Left lung (tissue), 10 donors: ENCODE results near the gene WDR19. TPM values are rescaled to one million over a fixed set of nuclear protein-coding genes. Genes with fewer than 3 reads are reported as not detected.

Experiments
- ATAC-seq: fragments of 200-7000 bp; cut with Tn5 transposase; one replicate; pipeline ENCODE4 v1.9.1; 2020; ENCODE audit warnings: moderate library complexity
- DNase-seq, 4 donors: peaks; one replicate each; pipeline ENCODE4 v3.0.0-alpha.2; 2013 to 2020
- H3K27ac ChIP-seq, 2 donors: fragments of 200-600 bp; sonication (generic) in 1 of 2; one replicate each; pipeline versions ENCODE4 v1.5.0 to v1.8.0; 2020 to 2021
- H3K27me3 ChIP-seq, 2 donors: fragments of 200-600 bp; sonication (generic) in 1 of 2; one replicate each; pipeline versions ENCODE4 v1.5.0 to v1.8.0; 2020 to 2021
- H3K36me3 ChIP-seq, 2 donors: fragments of 200-600 bp; sonication (generic) in 1 of 2; one replicate each; pipeline versions ENCODE4 v1.5.0 to v1.8.0; 2020 to 2021
- H3K4me1 ChIP-seq, 2 donors: fragments of 200-600 bp; one replicate each; pipeline ENCODE4 v1.8.0; 2021
- H3K4me3 ChIP-seq, 2 donors: fragments of 200-600 bp; sonication (generic) in 1 of 2; one replicate each; pipeline versions ENCODE4 v1.5.0 to v1.8.0; 2020 to 2021; ENCODE audit warnings: mild to moderate bottlenecking in 1 of 2
- H3K9me3 ChIP-seq, 2 donors: fragments of 200-600 bp; sonication (generic) in 1 of 2; one replicate each; pipeline versions ENCODE4 v1.5.0 to v1.8.0; 2020 to 2021
- intact Hi-C, 2 donors: fragments of 100-400 bp; cut with DNase I; formaldehyde crosslinking; loops; one replicate each; pipeline versions ENCODE4 v1.11.2 to v1.14.2; 2022
- polyA plus RNA-seq, 6 donors: library from polyadenylated mRNA; unstranded; fragments of 120-200 nt; gene quantifications; one replicate each; pipeline ENCODE4 v1.2.1, GENCODE V29; 2013; ENCODE audit not compliant: insufficient read length in 6 of 6
- total RNA-seq, 2 donors: library from RNA; stranded (reverse); fragmentation: NEBNext Ultra II Directional; extraction: Animal tissue kit (Norgen Biotek cat#: 25700); gene quantifications; one replicate each; pipeline ENCODE4 v1.2.1, GENCODE V29; 2021
- TF ChIP-seq, protein P1 (sequence below), 2 donors: fragments of 200-600 bp; sonication (generic) in 1 of 2; IDR thresholded peaks; one replicate each; pipeline versions ENCODE4 v1.5.0 to v1.8.0; 2021; ENCODE audit warnings: antibody characterized with exemption in 2 of 2
- donor health status: DM: no; HTN: yes; CAD: no.
- donor health status: DM: no; HTN: no; CAD: no.

WDR19 gene
- total and polyA plus RNA-seq, 8 donors = 32.4 to 95.0 (median 78.3) TPM

DNA sequence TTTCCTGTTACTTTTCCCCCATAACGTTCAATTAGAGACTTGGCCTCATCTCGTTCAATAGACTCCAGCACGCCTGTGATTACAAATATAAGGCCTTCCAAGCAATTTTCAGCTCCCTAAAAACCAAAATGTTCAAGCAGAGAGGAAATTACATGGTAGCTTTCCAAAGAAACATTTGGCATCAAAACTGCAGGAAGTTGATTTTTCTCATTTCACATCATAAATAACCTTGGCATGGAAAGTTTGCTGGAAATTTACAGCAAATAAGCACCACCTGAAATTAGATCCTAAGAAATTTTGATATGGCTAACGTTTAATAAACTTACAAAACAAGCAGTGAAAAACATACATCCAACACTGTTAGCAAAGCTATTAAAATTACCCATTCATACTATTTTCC lies 130.5 kb downstream of the WDR19 start:
- H3K4me3 ChIP-seq = no peak overlapping the region
- ATAC-seq = no peak
- no peaks in the 10 kb centered on the region for H3K4me1 ChIP-seq
- no peaks in the 10 kb centered on the region for H3K27me3 ChIP-seq
- TF ChIP-seq, protein P1, sequence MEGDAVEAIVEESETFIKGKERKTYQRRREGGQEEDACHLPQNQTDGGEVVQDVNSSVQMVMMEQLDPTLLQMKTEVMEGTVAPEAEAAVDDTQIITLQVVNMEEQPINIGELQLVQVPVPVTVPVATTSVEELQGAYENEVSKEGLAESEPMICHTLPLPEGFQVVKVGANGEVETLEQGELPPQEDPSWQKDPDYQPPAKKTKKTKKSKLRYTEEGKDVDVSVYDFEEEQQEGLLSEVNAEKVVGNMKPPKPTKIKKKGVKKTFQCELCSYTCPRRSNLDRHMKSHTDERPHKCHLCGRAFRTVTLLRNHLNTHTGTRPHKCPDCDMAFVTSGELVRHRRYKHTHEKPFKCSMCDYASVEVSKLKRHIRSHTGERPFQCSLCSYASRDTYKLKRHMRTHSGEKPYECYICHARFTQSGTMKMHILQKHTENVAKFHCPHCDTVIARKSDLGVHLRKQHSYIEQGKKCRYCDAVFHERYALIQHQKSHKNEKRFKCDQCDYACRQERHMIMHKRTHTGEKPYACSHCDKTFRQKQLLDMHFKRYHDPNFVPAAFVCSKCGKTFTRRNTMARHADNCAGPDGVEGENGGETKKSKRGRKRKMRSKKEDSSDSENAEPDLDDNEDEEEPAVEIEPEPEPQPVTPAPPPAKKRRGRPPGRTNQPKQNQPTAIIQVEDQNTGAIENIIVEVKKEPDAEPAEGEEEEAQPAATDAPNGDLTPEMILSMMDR (IDR thresholded peaks at IDR 0.05) = no peak
- H3K27ac ChIP-seq = peak overlapping the region in 1 of 2 donors; percentile 24
- H3K36me3 ChIP-seq = peaks cover 0 to 87% of the 10 kb centered on the region in 2 donors
- DNase-seq = peak in 2 of 4 donors; percentile 41 to 44
- intact Hi-C loops = no loop called here
- H3K9me3 ChIP-seq = no peaks in the 10 kb centered on the region

DNA sequence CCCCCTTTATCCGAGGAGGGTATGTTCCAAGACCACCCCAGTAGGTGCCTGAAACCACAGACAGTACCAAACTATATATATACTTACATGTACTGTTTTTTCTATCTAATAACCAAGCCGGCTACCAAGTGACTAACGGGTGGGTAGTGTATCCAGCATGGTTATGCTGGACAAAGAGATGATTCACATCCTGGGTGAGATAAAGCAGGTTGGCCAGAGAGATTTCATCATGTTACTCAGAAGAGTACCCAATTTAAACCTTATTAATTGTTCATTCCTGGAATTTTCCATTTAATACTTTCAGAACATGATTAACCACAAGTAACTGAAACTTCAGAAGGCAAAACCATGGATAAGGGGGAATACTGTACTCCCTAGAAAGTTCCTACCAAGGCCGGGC lies 137.3 kb downstream of the WDR19 start:
- Histone ChIP-seq H3K36me3 (peaks cover 0 to 61% of the 10 kb centered on the region in 2 donors), H3K9me3 (no peaks in the 10 kb centered on the region), H3K4me1 (no peaks in the 10 kb centered on the region), H3K27ac (no peak overlapping the region), H3K27me3 (no peaks in the 10 kb centered on the region), H3K4me3 (no peak overlapping the region)
- ATAC-seq (peak; percentile 24), DNase-seq (no peak)
- intact Hi-C loops = no loop called here
- TF ChIP-seq, protein P1 (IDR thresholded peaks at IDR 0.05) = no peak

DNA sequence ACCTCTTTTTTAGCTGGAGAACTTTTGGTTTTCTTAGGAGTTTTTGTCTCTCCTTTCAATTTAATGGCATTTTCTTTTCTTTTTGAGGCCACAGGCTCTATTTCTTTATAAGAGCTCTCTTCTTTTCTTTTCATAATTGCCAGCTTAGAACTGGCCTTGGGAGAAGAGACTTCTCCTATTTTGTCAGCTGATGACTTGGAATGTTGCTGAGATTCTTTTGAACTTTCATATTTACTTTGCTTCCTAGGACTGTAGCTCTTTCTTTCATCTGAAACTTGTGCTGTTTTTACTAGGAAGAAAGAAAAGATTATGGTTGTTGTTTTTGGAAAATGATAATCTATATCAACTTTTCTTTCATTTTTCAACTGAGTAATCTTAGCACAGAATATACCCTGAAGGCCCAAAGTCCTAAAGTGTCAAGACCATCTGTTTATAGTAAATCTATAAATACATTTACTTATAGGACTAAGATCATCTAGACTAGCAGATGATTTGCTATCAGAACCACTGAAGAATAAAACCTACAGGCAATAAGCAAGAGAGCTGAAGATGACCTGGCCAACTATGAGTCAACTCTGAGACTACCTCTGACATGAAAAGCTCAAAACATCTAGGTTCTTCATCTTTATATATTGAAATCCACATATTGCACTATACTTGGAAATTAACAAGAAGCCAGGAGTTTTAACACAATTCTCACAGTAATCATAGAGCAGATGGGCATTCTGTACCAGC lies 138.2 kb downstream of the WDR19 start:
- no peak for DNase-seq
- no peak for ATAC-seq
- Histone ChIP-seq H3K4me1 (no peaks in the 10 kb centered on the region), H3K27ac (no peak overlapping the region), H3K36me3 (peaks cover 0 to 60% of the 10 kb centered on the region in 2 donors), H3K4me3 (no peak overlapping the region), H3K9me3 (no peaks in the 10 kb centered on the region), H3K27me3 (no peaks in the 10 kb centered on the region)
- TF ChIP-seq, protein P1 (IDR thresholded peaks at IDR 0.05) = no peak
- intact Hi-C loops = no loop called here

DNA sequence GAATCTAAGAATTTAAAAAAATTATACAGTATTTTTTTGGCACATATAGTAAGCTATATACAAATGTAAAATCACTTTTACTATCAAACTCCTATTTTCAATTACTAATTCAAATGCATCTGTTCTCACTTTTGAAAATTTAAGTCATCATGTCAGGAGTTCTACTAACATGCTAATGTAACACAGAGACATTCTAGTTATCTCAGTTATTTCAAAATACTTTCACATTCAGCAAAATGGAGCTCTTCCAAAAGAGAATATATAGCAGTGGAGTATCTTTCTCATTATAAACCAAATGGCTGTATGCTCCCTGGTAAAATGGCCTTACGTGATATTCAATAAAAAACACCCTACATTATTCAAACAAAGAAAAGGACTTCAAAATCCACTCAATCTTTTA lies 141.5 kb downstream of the WDR19 start:
- no peaks in the 10 kb centered on the region for H3K4me1 ChIP-seq
- H3K27ac ChIP-seq = no peak overlapping the region
- TF ChIP-seq, protein P1 (IDR thresholded peaks at IDR 0.05) = no peak
- no peaks in the 10 kb centered on the region for H3K9me3 ChIP-seq
- H3K4me3 ChIP-seq = no peak overlapping the region
- H3K36me3 ChIP-seq = peaks cover 0 to 57% of the 10 kb centered on the region in 2 donors
- intact Hi-C loops = no loop called here
- ATAC-seq (no peak), DNase-seq (no peak)
- H3K27me3 ChIP-seq = no peaks in the 10 kb centered on the region

DNA sequence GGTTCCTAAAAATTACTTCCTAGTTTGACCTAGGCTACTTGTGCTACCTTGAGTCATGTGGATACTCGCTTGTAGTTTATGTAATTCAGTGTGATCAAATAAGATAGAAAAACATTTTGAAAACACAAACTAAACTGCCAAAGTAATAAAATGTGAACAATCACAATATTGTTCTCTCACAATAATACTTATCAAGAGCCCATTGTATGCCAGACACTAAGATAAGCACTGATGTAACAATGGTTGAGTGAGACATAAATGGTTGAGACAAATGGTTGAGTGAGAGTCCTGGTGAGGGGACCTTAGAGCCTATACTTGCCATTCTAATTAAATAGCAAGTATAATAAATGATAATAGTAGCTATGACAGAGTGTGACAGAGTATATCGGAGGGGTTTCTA lies 142.1 kb downstream of the WDR19 start:
- H3K4me3 ChIP-seq = no peak overlapping the region
- TF ChIP-seq, protein P1 (IDR thresholded peaks at IDR 0.05) = no peak
- ATAC-seq = no peak
- no peak for DNase-seq
- H3K36me3 ChIP-seq = peaks cover 0 to 52% of the 10 kb centered on the region in 2 donors
- H3K4me1 ChIP-seq = no peaks in the 10 kb centered on the region
- intact Hi-C loops = no loop called here
- H3K9me3 ChIP-seq = no peaks in the 10 kb centered on the region
- no peaks in the 10 kb centered on the region for H3K27me3 ChIP-seq
- H3K27ac ChIP-seq = no peak overlapping the region
